Muscle of back (tissue), 13 donors: ENCODE measurements around the gene ZP4. TPM values are rescaled to one million over a fixed set of nuclear protein-coding genes. Genes with fewer than 3 reads are reported as not detected.

Experiments
- DNase-seq, 3 donors: peaks; one replicate each; pipeline versions ENCODE4 v3.0.0 to v3.0.0-alpha.2; 2013
- long read RNA-seq, 9 donors: transcript quantifications; one replicate each; lab custom pipeline, GENCODE V29; 2026
- polyA plus RNA-seq, 10 donors: library from polyadenylated mRNA; unstranded; fragments of 120-200 nt; gene quantifications; one replicate each; pipeline ENCODE4 v1.2.1, GENCODE V29; 2013; ENCODE audit not compliant: insufficient read length in 10 of 10

The ZP4 gene
- 1 to 10 TPM in 1 of 10 donors, under 1 TPM in 1, not detected in 8; 0.41 to 2.0 TPM for polyA plus RNA-seq
- long read RNA-seq, donor 1, result 0 reads
- long read RNA-seq, donor 2, result 0 reads
- long read RNA-seq, donor 3, result 0 reads
- long read RNA-seq, donor 4, result 0 reads
- long read RNA-seq, donor 5, result 0 reads
- long read RNA-seq, donor 6, result 0 reads
- long read RNA-seq, donor 7, result 0 reads
- long read RNA-seq, donor 8, result 0 reads
- long read RNA-seq, donor 9, result 0 reads

GRCh38 chr1:237890822-237891221, at the start of gene ZP4:
ZP4 (minus strand) TSS chr1:237890922; CDS start chr1:237890635, 287 bp downstream.
- DNase-seq, result no peak

DNA sequence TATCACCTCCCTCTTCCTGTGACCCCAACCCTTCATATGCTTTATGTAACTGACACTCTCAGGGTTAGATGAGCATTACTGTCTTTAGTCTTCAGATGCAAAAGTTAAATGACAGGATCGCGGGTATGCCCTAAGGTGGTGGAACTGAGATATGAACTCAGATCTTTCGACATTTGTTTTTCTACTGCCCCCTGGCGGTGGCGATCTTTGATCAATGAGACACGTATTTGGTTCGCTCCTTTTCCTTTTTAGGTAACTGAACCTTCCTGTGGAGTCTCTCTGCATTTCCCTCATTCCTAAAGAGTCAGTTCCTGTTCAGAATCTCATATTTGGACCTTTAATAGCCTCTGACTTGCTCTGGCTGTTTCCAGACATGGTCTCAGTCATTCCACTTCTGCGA, 47.8 kb upstream of the ZP4 start:
- DNase-seq, result no peak

DNA sequence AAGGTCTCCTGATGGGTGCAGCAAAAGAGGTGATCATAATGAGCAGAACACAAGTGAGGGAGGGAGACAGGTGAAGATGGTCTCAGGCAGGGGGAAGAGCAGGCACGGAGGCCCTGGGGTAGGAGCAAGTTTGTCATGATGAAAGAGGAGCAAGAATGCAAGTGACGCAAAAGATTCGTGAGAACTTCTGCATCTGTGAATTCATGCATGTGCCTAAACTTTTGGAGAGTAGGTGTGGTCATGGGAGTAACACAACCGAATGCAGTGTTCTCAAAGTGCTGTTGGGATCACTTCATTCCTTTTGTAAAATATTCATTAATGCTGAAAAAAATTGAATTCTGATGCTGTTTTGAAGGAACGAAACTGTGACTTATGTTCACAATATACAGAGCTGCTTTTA, 47.3 kb upstream of the ZP4 start:
- DNase-seq, result no peak

GRCh38 chr1:237932816-237933215, 42.1 kb upstream of the ZP4 start:
- no peak for DNase-seq

- no peak for DNase-seq
Observed at GRCh38 chr1:237931581-237931980, 40.9 kb upstream of the ZP4 start.

DNA sequence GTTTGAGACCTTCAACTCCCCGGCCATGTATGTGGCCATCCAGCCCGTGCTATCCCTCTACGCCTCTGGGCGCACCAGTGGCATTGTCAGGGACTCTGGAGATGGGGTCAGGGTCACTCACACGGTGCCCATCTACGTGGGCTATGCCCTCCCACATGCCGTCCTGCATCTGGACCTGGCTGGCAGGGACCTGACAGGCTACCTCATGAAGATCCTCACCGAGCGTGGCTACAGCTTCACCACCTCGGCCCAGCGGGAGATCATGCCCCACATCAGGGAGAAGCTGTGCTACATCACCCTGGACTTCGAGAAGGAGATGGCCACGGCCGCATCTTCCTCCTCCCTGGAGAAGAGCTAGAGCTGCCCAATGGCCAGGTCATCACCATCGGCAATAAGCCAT, 36.5 kb upstream of the ZP4 start:
- DNase-seq, result no peak

GRCh38 chr1:237921306-237921705, 30.6 kb upstream of the ZP4 start:
- DNase-seq, result no peak

DNA sequence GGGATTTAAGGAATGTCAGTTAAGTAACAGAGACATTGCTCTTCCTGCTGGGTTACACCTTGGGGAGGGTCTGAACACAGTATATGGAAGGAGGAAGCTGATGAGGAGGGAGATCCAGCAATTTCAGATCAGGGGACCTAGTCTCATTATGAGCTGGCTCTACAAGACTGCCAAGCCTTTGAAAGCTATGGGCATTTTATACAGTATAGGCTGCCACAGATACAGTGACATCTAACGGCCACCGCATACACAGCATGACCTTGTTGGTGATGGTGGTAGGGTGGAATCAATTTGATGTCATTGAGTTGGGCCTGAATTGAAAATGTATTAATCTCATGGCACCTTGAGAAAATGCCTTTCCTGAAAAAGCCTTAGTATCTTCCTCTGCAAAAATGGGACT, 22.6 kb upstream of the ZP4 start:
- DNase-seq, result no peak

DNA sequence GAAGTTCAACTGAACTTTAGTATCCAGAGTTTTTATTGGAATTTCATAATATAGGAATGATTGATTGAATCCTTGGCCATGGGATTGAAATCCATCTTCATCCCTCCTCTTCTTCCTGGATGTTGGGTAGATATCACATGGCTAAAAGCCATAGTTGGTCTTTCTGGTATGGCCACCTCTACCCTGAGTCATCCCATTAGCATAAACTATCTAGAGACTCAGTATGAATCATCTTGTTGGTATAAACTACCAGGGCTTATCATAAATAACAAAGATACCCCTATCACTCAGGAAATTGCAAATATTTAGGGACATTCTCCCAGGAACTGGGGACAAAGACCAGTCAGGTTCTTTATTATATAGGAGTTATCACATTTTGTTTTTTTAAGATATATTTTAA, 21.2 kb upstream of the ZP4 start:
- DNase-seq, result no peak

DNA sequence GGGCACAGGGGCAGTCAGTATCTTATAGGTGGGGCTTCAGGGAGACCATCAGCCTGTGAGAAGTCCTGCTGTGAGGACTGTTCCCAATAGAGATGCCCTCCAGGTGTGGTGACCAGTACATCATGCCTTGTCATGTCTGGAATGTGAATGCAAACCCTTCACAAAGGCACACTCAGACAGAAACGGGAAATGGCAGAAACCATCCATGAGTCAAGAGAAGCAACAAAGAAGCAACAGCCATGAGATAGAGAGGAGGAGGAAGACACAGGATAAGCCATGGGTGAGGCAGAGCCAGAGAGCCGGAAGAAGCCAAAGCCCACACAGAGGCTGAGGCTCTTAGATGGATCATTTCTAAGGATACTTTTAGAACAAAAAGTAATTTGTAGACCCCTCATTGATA, 20.1 kb upstream of the ZP4 start:
- no peak for DNase-seq

GRCh38 chr1:237903961-237904360, 13.2 kb upstream of the ZP4 start:
- DNase-seq, result no peak

GRCh38 chr1:237902960-237903743, 12.4 kb upstream of the ZP4 start:
- DNase-seq, result no peak

GRCh38 chr1:237901299-237901934, 10.7 kb upstream of the ZP4 start:
- DNase-seq, result no peak

GRCh38 chr1:237895630-237896029, 4.9 kb upstream of the ZP4 start:
- DNase-seq, result no peak

GRCh38 chr1:237894131-237894530, 3.4 kb upstream of the ZP4 start:
- DNase-seq, result no peak

- no peak for DNase-seq
Observed at GRCh38 chr1:237891979-237892378, 1.3 kb upstream of the ZP4 start.

DNA sequence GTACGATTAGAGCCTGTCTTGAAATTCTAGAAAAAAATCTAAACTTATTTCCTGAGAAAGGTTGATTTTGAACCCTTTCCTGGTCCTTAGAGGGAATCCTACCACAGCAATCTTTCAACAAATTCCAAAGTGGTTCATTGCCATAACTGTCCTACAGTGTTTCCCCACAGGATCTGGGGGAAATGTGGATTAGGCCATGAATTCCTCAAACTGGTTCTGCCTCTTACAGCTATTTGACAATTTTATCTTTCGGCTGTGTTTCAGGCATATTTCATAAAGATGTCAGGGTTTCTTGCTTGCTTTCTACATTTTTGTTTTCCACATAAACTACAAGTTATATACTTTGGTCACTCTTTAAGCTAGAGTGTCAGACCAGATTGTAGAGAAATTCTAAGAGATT, 544 bp upstream of the ZP4 start:
- no peak for DNase-seq

- DNase-seq, result no peak
Observed at GRCh38 chr1:237890416-237890815, 306 bp downstream of the ZP4 start.

- no peak for DNase-seq
Observed at GRCh38 chr1:237888143-237888542, 2.6 kb downstream of the ZP4 start.

DNA sequence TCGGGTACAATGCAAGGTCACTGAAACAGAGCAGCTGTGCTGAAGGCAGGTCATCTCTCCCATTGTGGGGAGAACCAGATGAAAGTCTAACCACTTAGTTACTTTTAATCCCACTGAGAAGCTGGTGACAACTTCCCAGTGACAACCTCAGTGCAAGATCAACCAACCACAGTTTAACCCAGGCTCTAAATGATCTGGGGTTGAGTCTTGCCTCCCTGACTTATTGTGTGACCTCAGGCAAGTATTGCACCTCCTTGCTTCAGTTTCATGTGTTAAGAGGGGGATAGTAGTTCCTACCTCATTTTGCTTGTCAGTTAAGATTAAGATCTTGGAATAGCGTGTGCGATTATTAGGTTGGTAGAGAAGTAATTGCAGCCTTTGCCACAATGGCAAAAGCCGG, 3.2 kb downstream of the ZP4 start:
- no peak for DNase-seq

DNA sequence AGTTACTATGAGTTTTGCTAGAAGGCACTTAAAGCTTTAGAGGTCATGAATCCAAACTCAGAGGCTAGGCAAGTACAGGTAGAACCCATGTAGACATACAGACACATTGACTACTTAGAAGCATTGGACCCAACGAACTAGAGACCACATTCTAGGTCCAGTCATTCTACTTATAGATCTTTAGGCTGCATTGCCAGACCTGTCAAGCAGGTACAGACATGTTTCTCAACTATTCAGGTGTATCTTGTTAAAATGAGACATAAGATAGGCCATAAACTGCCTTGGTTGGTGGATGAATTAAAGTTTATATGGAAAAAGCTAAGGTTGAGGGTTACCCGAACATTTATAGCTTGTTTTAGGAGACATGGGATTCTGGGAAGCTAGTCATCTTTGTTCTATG, 6.5 kb downstream of the ZP4 start:
- DNase-seq, result no peak

- peak in 1 of 3 donors; percentile 30 for DNase-seq
Observed at GRCh38 chr1:237879195-237879594, 11.5 kb downstream of the ZP4 start.

DNA sequence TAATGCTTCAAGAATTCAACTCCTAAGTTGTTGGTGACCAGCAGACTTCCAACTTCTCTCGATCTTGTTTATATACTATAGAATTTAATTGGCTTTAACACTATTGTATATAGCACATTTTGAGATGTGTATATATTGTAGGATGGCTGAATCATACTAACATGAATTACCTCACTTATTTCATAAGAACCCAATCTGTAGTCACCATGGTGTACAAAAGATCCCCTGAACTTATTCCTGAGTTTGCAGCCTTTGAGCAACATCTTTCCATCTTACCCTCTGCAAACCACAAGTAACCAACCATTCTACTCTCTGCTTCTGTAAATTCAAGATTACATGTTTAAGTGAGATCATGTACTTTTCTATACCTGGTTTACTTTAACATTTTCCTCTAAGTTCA, 12.3 kb downstream of the ZP4 start:
- DNase-seq, result no peak
